ENCODE measurements around the gene ACIN1. TPM values are rescaled to one million over a fixed set of nuclear protein-coding genes. Genes with fewer than 3 reads are reported as not detected.

ACIN1 gene
- total and polyA plus RNA-seq, 2 of the 13 experiments (the other 11 are each of a cell fraction or from before 2014, with no cell fraction given): 165 to 183 TPM

DNA sequence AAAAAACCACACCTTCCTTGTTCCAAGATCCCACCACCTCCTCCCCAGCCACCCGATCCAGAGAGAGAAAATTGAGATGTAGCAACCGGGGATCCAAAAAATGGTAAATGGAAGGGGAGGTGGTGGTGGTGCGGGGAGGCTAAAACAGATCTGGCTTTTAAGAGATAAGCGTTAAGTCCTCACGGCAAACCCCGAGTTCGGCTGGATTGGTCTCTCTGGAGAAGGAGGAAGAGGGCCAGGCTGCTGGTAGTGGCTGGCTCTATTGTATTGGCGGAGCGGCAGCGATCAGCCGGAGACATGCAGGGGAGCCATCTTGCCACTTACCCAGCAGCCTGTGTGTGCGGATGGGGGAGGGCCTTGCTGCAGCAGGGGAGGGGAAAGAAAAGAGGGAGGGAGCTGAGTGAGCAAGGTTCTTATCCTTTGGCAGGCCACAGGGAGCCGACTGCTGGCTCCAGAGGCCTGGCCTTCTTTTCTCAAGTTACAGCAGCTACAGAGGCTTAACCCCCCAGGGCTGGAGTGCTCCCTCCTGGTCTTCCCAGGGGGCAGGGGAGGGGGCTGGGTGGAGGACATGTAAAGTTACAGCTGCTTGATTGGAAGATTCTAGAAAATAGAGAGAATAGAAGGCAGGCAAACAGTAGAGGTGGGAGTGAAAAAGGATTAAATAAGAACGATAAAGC lies 23.6 kb downstream of the ACIN1 start (continued):
- TF ChIP-seq NCOR1 (IDR thresholded peaks at IDR 0.05; ENCODE audit: borderline replicate concordance, low read length) (no peak), MTA1 (CRISPR knock-in tag; IDR thresholded peaks at IDR 0.05; ENCODE audit: borderline replicate concordance) (peak; percentile 82; the same call in 1 of the 2 replicates), REPIN1 (CRISPR knock-in tag; IDR thresholded peaks at IDR 0.05; ENCODE audit: borderline replicate concordance, low read depth) (peak; percentile 72; the same call in 1 of the 2 replicates), ZNF775 (CRISPR knock-in tag; IDR thresholded peaks at IDR 0.05; ENCODE audit: borderline replicate concordance) (no peak), PAF1 (CRISPR knock-in tag; IDR thresholded peaks at IDR 0.05) (peak; percentile 98), SRSF9 (IDR thresholded peaks at IDR 0.05; ENCODE audit: borderline replicate concordance, insufficient read depth, low read depth, low read length, poor library complexity, severe bottlenecking) (no peak), ZNF235 (CRISPR knock-in tag; IDR thresholded peaks at IDR 0.05; ENCODE audit: borderline replicate concordance) (peak; percentile 93; the same call in 1 of the 2 replicates), HOXA3 (CRISPR knock-in tag; IDR thresholded peaks at IDR 0.05) (peak; percentile 91), CREB1 (IDR thresholded peaks at IDR 0.05) (no peak), CREB1 (CRISPR knock-in tag; IDR thresholded peaks at IDR 0.05) (no peak), NAIF1 (CRISPR knock-in tag; IDR thresholded peaks at IDR 0.05; ENCODE audit: borderline replicate concordance) (peak; percentile 61; the same call in 1 of the 2 replicates), TBP (CRISPR knock-in tag; IDR thresholded peaks at IDR 0.05) (0 out of 2 replicates have a peak, but pooled peaks have one; percentile 41), KLF6 (CRISPR knock-in tag; IDR thresholded peaks at IDR 0.05) (peak; percentile 80; the same call in 1 of the 2 replicates), MZF1 (CRISPR knock-in tag; IDR thresholded peaks at IDR 0.05; ENCODE audit: borderline replicate concordance) (no peak)
- TF ChIP-seq, protein P1, sequence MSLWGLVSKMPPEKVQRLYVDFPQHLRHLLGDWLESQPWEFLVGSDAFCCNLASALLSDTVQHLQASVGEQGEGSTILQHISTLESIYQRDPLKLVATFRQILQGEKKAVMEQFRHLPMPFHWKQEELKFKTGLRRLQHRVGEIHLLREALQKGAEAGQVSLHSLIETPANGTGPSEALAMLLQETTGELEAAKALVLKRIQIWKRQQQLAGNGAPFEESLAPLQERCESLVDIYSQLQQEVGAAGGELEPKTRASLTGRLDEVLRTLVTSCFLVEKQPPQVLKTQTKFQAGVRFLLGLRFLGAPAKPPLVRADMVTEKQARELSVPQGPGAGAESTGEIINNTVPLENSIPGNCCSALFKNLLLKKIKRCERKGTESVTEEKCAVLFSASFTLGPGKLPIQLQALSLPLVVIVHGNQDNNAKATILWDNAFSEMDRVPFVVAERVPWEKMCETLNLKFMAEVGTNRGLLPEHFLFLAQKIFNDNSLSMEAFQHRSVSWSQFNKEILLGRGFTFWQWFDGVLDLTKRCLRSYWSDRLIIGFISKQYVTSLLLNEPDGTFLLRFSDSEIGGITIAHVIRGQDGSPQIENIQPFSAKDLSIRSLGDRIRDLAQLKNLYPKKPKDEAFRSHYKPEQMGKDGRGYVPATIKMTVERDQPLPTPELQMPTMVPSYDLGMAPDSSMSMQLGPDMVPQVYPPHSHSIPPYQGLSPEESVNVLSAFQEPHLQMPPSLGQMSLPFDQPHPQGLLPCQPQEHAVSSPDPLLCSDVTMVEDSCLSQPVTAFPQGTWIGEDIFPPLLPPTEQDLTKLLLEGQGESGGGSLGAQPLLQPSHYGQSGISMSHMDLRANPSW (CRISPR knock-in tag; IDR thresholded peaks at IDR 0.05; ENCODE audit: borderline replicate concordance): no peak
- TF ChIP-seq, protein P2, sequence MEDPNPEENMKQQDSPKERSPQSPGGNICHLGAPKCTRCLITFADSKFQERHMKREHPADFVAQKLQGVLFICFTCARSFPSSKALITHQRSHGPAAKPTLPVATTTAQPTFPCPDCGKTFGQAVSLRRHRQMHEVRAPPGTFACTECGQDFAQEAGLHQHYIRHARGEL (CRISPR knock-in tag; IDR thresholded peaks at IDR 0.05): 0 out of 2 replicates have a peak, but pooled peaks have one; percentile 30
- TF ChIP-seq, protein P3, sequence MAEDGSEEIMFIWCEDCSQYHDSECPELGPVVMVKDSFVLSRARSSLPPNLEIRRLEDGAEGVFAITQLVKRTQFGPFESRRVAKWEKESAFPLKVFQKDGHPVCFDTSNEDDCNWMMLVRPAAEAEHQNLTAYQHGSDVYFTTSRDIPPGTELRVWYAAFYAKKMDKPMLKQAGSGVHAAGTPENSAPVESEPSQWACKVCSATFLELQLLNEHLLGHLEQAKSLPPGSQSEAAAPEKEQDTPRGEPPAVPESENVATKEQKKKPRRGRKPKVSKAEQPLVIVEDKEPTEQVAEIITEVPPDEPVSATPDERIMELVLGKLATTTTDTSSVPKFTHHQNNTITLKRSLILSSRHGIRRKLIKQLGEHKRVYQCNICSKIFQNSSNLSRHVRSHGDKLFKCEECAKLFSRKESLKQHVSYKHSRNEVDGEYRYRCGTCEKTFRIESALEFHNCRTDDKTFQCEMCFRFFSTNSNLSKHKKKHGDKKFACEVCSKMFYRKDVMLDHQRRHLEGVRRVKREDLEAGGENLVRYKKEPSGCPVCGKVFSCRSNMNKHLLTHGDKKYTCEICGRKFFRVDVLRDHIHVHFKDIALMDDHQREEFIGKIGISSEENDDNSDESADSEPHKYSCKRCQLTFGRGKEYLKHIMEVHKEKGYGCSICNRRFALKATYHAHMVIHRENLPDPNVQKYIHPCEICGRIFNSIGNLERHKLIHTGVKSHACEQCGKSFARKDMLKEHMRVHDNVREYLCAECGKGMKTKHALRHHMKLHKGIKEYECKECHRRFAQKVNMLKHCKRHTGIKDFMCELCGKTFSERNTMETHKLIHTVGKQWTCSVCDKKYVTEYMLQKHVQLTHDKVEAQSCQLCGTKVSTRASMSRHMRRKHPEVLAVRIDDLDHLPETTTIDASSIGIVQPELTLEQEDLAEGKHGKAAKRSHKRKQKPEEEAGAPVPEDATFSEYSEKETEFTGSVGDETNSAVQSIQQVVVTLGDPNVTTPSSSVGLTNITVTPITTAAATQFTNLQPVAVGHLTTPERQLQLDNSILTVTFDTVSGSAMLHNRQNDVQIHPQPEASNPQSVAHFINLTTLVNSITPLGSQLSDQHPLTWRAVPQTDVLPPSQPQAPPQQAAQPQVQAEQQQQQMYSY (CRISPR knock-in tag; IDR thresholded peaks at IDR 0.05): no peak
- TF ChIP-seq, protein P4, sequence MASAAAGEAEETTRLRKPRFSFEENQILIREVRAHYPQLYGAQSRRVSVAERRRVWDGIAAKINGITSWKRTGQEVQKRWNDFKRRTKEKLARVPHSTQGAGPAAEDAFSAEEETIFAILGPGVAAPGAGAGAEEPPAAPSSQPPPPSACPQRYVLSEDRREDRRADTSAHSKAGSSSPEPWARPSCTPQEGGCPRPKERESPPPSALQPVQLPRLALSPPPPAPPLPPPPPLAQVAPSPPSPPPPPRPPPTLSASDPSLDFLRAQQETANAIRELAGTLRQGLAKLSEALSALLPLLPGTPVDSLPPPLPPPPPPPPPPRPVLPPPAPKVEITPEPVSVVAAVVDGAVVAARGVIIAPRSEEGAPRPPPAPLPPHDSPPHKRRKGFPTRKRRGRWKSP (CRISPR knock-in tag; IDR thresholded peaks at IDR 0.05): peak; percentile 60; the same call in 1 of the 2 replicates
- TF ChIP-seq, protein P5, sequence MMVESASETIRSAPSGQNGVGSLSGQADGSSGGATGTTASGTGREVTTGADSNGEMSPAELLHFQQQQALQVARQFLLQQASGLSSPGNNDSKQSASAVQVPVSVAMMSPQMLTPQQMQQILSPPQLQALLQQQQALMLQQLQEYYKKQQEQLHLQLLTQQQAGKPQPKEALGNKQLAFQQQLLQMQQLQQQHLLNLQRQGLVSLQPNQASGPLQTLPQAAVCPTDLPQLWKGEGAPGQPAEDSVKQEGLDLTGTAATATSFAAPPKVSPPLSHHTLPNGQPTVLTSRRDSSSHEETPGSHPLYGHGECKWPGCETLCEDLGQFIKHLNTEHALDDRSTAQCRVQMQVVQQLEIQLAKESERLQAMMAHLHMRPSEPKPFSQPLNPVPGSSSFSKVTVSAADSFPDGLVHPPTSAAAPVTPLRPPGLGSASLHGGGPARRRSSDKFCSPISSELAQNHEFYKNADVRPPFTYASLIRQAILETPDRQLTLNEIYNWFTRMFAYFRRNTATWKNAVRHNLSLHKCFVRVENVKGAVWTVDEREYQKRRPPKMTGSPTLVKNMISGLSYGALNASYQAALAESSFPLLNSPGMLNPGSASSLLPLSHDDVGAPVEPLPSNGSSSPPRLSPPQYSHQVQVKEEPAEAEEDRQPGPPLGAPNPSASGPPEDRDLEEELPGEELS (CRISPR knock-in tag; IDR thresholded peaks at IDR 0.05): no peak; the same call in 1 of the 2 replicates

All from HepG2 (cell line).